GM23338 (cell line): ENCODE measurements around the gene CNTN5. TPM values are rescaled to one million over a fixed set of nuclear protein-coding genes. Genes with fewer than 3 reads are reported as not detected.

ENCODE experiments used
- ATAC-seq: fragments of 200-7000 bp; cut with Tn5 transposase; 3 replicates; pipeline ENCODE4 v1.9.1; 2020
- DNase-seq: peaks from one replicate; pipeline ENCODE4 v3.0.0-alpha.2; 2015; ENCODE audit warnings: low spot score
- H2AFZ ChIP-seq: fragments of 200-600 bp; sonication (generic); 2 replicates; pipeline ENCODE4 v1.8.0; 2016; ENCODE audit warnings: antibody characterized with exemption, mild to moderate bottlenecking, moderate library complexity
- H3F3A ChIP-seq: fragments of 200-600 bp; sonication (generic); replicated peaks from 2 replicates; pipeline ENCODE4 v1.8.0; 2017; ENCODE audit warnings: antibody characterized with exemption, mixed run types, low read depth
- H3K27ac ChIP-seq: fragments of 200-600 bp; sonication (generic); 2 replicates; pipeline ENCODE4 v1.6.1; 2016; ENCODE audit warnings: low read depth
- H3K27me3 ChIP-seq: fragments of 200-600 bp; sonication (generic); 2 replicates; pipeline ENCODE4 v1.8.0; 2016; ENCODE audit warnings: mild to moderate bottlenecking, mixed run types, moderate library complexity; ENCODE audit not compliant: insufficient read depth
- H3K36me3 ChIP-seq: fragments of 200-600 bp; sonication (generic); 2 replicates; pipeline ENCODE4 v1.8.0; 2016; ENCODE audit warnings: mild to moderate bottlenecking; ENCODE audit not compliant: insufficient read depth
- H3K4me1 ChIP-seq: fragments of 200-600 bp; sonication (generic); 2 replicates; pipeline ENCODE4 v1.8.0; 2016; ENCODE audit warnings: mild to moderate bottlenecking, moderate library complexity; ENCODE audit not compliant: insufficient read depth
- H3K4me2 ChIP-seq: fragments of 200-600 bp; sonication (generic); 2 replicates; pipeline ENCODE4 v1.7.1; 2017; ENCODE audit warnings: mixed run types
- H3K4me3 ChIP-seq: fragments of 200-600 bp; sonication (generic); 2 replicates; pipeline ENCODE4 v1.6.1; 2016; ENCODE audit warnings: mixed run types
- H3K79me2 ChIP-seq: fragments of 200-600 bp; sonication (generic); replicated peaks from 2 replicates; pipeline ENCODE4 v1.8.0; 2017; ENCODE audit warnings: mild to moderate bottlenecking; ENCODE audit not compliant: insufficient read depth
- H3K9me2 ChIP-seq: fragments of 200-600 bp; sonication (generic); 2 replicates; pipeline ENCODE4 v1.8.0; 2017; ENCODE audit not compliant: insufficient read depth
- H4K20me1 ChIP-seq: fragments of 200-600 bp; sonication (generic); replicated peaks from 2 replicates; pipeline ENCODE4 v1.8.0; 2017; ENCODE audit warnings: mild to moderate bottlenecking; ENCODE audit not compliant: insufficient read depth
- H3K27ac Mint-ChIP-seq: 2 replicates; pipeline ENCODE4 v1.8.0; 2020; ENCODE audit warnings: inconsistent platforms, mild to moderate bottlenecking, moderate library complexity, mixed read lengths
- H3K27me3 Mint-ChIP-seq: 3 replicates; pipeline ENCODE4 v1.8.0; 2022; ENCODE audit warnings: low read depth, mild to moderate bottlenecking, moderate library complexity, mixed read lengths, inconsistent platforms; ENCODE audit not compliant: insufficient read depth, poor library complexity
- H3K36me3 Mint-ChIP-seq: 3 replicates; pipeline ENCODE4 v1.8.0; 2021; ENCODE audit warnings: low read depth, mild to moderate bottlenecking, inconsistent platforms, moderate library complexity, mixed read lengths
- H3K4me1 Mint-ChIP-seq: 3 replicates; pipeline ENCODE4 v1.8.0; 2020; ENCODE audit warnings: mild to moderate bottlenecking, inconsistent platforms, mixed read lengths
- H3K4me3 Mint-ChIP-seq: 3 replicates; pipeline ENCODE4 v1.8.0; 2021; ENCODE audit warnings: moderate library complexity, mild to moderate bottlenecking, inconsistent platforms, mixed read lengths
- H3K9me3 Mint-ChIP-seq: 3 replicates; pipeline ENCODE4 v1.8.0; 2020; ENCODE audit warnings: moderate library complexity, mild to moderate bottlenecking, inconsistent platforms, mixed read lengths
- EZH2 ChIP-seq: fragments of 200-600 bp; sonication (generic); IDR thresholded peaks from one replicate; pipeline ENCODE4 v1.8.0; 2017; ENCODE audit warnings: antibody characterized with exemption, mild to moderate bottlenecking, low read depth; ENCODE audit not compliant: unreplicated experiment
- JUNB ChIP-seq: IDR thresholded peaks from one replicate; pipeline ENCODE4 v1.6.1; 2016; ENCODE audit warnings: antibody characterized with exemption; ENCODE audit not compliant: unreplicated experiment
- POLR2AphosphoS5 ChIP-seq: IDR thresholded peaks from 2 replicates; pipeline ENCODE4 v1.6.1; 2016; ENCODE audit warnings: antibody characterized with exemption, low read depth
- STAT1 ChIP-seq: IDR thresholded peaks from one replicate; pipeline ENCODE4 v1.6.1; 2016; ENCODE audit warnings: antibody characterized with exemption; ENCODE audit not compliant: unreplicated experiment
- ZNF331 ChIP-seq: fragments of 250-450 bp; sonication (Bioruptor Pico); IDR thresholded peaks from 2 replicates; pipeline ENCODE4 v1.5.0; 2020; ENCODE audit warnings: low read depth, mild to moderate bottlenecking, moderate library complexity
- polyA plus RNA-seq: library from polyadenylated mRNA; unstranded; fragments of >200 nt; fragmentation: Nextera tagmentation; extraction: Ambion mirVana; gene quantifications from 2 replicates; pipeline ENCODE4 v1.2.1, GENCODE V29; 2016
- total RNA-seq: library from RNA; depleted of rRNA; stranded (reverse); fragments of >200 nt; shearing (Covaris generic); gene quantifications from 2 replicates; pipeline ENCODE4 v1.2.3, GENCODE V29; 2014
- TF ChIP-seq, protein P1 (sequence below): fragments of 250-450 bp; sonication (Bioruptor Pico); IDR thresholded peaks from 2 replicates; pipeline ENCODE4 v1.5.0; 2020; ENCODE audit warnings: mild to moderate bottlenecking, moderate library complexity
- TF ChIP-seq, protein P2 (sequence below): IDR thresholded peaks from one replicate; pipeline ENCODE4 v1.6.1; 2018; ENCODE audit warnings: antibody characterized with exemption; ENCODE audit not compliant: unreplicated experiment
- TF ChIP-seq, protein P3 (sequence below), 2 experiments: fragments of 200-600 bp in 1 of 2; sonication (generic) in 1 of 2; conservative IDR thresholded peaks; 2 replicates each; pipeline versions ENCODE4 v1.5.1 to v1.6.1; 2016 to 2017; ENCODE audit warnings: antibody characterized with exemption in 2 of 2, low read depth in 2 of 2, mild to moderate bottlenecking in 2 of 2, moderate library complexity in 1 of 2

Gene CNTN5
- total and polyA plus RNA-seq, 2 experiments from 2014 or later: not detected

GRCh38 chr11:99918761-99919160 is 898.0 kb downstream of the CNTN5 start:
- Histone ChIP-seq H3K27ac (no peak overlapping the region), H3K27me3 (no peaks in the 10 kb centered on the region), H3K36me3 (0 out of 2 replicates have a peak, but pooled peaks cover 5% of the 10 kb centered on the region), H3K4me3 (no peak overlapping the region), H3K79me2 (no peaks in the 10 kb centered on the region), H2AFZ (no peak overlapping the region), H3K9me2 (no peaks in the 10 kb centered on the region), H3K4me1 (no peaks in the 10 kb centered on the region), H3F3A (no peaks in the 10 kb centered on the region), H3K4me2 (no peak overlapping the region), H4K20me1 (no peaks in the 10 kb centered on the region)
- no peak for ATAC-seq
- no peaks in the 10 kb centered on the region for H3K27me3 Mint-ChIP-seq
- no peak overlapping the region for H3K27ac Mint-ChIP-seq
- no peak overlapping the region for H3K4me3 Mint-ChIP-seq
- no peaks in the 10 kb centered on the region for H3K4me1 Mint-ChIP-seq
- H3K9me3 Mint-ChIP-seq: peaks cover 31% of the 10 kb centered on the region
- DNase-seq: peak; percentile 30
- H3K36me3 Mint-ChIP-seq: peaks cover 19% of the 10 kb centered on the region
- no peak for TF ChIP-seq ZNF331 (CRISPR knock-in tag)
- no peak for TF ChIP-seq EZH2
- TF ChIP-seq, protein P1, sequence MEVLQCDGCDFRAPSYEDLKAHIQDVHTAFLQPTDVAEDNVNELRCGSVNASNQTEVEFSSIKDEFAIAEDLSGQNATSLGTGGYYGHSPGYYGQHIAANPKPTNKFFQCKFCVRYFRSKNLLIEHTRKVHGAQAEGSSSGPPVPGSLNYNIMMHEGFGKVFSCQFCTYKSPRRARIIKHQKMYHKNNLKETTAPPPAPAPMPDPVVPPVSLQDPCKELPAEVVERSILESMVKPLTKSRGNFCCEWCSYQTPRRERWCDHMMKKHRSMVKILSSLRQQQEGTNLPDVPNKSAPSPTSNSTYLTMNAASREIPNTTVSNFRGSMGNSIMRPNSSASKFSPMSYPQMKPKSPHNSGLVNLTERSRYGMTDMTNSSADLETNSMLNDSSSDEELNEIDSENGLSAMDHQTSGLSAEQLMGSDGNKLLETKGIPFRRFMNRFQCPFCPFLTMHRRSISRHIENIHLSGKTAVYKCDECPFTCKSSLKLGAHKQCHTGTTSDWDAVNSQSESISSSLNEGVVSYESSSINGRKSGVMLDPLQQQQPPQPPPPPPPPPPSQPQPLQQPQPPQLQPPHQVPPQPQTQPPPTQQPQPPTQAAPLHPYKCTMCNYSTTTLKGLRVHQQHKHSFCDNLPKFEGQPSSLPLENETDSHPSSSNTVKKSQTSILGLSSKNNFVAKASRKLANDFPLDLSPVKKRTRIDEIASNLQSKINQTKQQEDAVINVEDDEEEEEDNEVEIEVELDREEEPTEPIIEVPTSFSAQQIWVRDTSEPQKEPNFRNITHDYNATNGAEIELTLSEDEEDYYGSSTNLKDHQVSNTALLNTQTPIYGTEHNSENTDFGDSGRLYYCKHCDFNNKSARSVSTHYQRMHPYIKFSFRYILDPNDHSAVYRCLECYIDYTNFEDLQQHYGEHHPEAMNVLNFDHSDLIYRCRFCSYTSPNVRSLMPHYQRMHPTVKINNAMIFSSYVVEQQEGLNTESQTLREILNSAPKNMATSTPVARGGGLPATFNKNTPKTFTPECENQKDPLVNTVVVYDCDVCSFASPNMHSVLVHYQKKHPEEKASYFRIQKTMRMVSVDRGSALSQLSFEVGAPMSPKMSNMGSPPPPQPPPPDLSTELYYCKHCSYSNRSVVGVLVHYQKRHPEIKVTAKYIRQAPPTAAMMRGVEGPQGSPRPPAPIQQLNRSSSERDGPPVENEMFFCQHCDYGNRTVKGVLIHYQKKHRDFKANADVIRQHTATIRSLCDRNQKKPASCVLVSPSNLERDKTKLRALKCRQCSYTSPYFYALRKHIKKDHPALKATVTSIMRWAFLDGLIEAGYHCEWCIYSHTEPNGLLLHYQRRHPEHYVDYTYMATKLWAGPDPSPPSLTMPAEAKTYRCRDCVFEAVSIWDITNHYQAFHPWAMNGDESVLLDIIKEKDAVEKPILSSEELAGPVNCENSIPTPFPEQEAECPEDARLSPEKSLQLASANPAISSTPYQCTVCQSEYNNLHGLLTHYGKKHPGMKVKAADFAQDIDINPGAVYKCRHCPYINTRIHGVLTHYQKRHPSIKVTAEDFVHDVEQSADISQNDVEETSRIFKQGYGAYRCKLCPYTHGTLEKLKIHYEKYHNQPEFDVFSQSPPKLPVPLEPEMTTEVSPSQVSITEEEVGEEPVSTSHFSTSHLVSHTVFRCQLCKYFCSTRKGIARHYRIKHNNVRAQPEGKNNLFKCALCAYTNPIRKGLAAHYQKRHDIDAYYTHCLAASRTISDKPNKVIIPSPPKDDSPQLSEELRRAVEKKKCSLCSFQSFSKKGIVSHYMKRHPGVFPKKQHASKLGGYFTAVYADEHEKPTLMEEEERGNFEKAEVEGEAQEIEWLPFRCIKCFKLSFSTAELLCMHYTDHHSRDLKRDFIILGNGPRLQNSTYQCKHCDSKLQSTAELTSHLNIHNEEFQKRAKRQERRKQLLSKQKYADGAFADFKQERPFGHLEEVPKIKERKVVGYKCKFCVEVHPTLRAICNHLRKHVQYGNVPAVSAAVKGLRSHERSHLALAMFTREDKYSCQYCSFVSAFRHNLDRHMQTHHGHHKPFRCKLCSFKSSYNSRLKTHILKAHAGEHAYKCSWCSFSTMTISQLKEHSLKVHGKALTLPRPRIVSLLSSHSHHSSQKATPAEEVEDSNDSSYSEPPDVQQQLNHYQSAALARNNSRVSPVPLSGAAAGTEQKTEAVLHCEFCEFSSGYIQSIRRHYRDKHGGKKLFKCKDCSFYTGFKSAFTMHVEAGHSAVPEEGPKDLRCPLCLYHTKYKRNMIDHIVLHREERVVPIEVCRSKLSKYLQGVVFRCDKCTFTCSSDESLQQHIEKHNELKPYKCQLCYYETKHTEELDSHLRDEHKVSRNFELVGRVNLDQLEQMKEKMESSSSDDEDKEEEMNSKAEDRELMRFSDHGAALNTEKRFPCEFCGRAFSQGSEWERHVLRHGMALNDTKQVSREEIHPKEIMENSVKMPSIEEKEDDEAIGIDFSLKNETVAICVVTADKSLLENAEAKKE (CRISPR knock-in tag): no peak
- TF ChIP-seq JUNB: no peak

GRCh38 chr11:99920956-99921355 is 900.2 kb downstream of the CNTN5 start:
- Histone ChIP-seq H3F3A (no peaks in the 10 kb centered on the region), H4K20me1 (no peaks in the 10 kb centered on the region), H3K27ac (no peak overlapping the region), H3K27me3 (peaks cover 14% of the 10 kb centered on the region), H3K4me2 (no peak overlapping the region), H3K4me1 (peaks cover 6% of the 10 kb centered on the region; the same call in 1 of the 2 replicates), H3K9me2 (no peaks in the 10 kb centered on the region), H3K79me2 (no peaks in the 10 kb centered on the region), H2AFZ (no peak overlapping the region), H3K36me3 (0 out of 2 replicates have a peak, but pooled peaks cover 8% of the 10 kb centered on the region), H3K4me3 (no peak overlapping the region)
- H3K27me3 Mint-ChIP-seq: peaks cover 4% of the 10 kb centered on the region
- no peak overlapping the region for H3K27ac Mint-ChIP-seq
- TF ChIP-seq POLR2AphosphoS5: no peak
- no peak for TF ChIP-seq STAT1
- TF ChIP-seq, protein P2, sequence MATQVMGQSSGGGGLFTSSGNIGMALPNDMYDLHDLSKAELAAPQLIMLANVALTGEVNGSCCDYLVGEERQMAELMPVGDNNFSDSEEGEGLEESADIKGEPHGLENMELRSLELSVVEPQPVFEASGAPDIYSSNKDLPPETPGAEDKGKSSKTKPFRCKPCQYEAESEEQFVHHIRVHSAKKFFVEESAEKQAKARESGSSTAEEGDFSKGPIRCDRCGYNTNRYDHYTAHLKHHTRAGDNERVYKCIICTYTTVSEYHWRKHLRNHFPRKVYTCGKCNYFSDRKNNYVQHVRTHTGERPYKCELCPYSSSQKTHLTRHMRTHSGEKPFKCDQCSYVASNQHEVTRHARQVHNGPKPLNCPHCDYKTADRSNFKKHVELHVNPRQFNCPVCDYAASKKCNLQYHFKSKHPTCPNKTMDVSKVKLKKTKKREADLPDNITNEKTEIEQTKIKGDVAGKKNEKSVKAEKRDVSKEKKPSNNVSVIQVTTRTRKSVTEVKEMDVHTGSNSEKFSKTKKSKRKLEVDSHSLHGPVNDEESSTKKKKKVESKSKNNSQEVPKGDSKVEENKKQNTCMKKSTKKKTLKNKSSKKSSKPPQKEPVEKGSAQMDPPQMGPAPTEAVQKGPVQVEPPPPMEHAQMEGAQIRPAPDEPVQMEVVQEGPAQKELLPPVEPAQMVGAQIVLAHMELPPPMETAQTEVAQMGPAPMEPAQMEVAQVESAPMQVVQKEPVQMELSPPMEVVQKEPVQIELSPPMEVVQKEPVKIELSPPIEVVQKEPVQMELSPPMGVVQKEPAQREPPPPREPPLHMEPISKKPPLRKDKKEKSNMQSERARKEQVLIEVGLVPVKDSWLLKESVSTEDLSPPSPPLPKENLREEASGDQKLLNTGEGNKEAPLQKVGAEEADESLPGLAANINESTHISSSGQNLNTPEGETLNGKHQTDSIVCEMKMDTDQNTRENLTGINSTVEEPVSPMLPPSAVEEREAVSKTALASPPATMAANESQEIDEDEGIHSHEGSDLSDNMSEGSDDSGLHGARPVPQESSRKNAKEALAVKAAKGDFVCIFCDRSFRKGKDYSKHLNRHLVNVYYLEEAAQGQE: no peak
- no peak for TF ChIP-seq ZNF331 (CRISPR knock-in tag)
- TF ChIP-seq, protein P3, sequence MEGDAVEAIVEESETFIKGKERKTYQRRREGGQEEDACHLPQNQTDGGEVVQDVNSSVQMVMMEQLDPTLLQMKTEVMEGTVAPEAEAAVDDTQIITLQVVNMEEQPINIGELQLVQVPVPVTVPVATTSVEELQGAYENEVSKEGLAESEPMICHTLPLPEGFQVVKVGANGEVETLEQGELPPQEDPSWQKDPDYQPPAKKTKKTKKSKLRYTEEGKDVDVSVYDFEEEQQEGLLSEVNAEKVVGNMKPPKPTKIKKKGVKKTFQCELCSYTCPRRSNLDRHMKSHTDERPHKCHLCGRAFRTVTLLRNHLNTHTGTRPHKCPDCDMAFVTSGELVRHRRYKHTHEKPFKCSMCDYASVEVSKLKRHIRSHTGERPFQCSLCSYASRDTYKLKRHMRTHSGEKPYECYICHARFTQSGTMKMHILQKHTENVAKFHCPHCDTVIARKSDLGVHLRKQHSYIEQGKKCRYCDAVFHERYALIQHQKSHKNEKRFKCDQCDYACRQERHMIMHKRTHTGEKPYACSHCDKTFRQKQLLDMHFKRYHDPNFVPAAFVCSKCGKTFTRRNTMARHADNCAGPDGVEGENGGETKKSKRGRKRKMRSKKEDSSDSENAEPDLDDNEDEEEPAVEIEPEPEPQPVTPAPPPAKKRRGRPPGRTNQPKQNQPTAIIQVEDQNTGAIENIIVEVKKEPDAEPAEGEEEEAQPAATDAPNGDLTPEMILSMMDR (conservative IDR thresholded peaks at IDR 0.05; ENCODE audit: low read depth in 2 of 2): no peak
- H3K4me1 Mint-ChIP-seq: peaks cover 6% of the 10 kb centered on the region
- peaks cover 31% of the 10 kb centered on the region for H3K9me3 Mint-ChIP-seq
- ATAC-seq (no peak), DNase-seq (no peak)
- peaks cover 19% of the 10 kb centered on the region for H3K36me3 Mint-ChIP-seq
- H3K4me3 Mint-ChIP-seq: no peak overlapping the region
